ENCODE results near the gene DOC2B.

GRCh38 chr17:179781-180380 lies 1.6 kb downstream of the DOC2B start:
- TF ChIP-seq CTCF (IDR thresholded peaks at IDR 0.05) (no peak), EZH2 (IDR thresholded peaks at IDR 0.05) (no peak)

Measured in neural progenitor cell (in vitro differentiated cells).